GF-D8 (cell line): Measurements from ENCODE around the gene SNX7.

Source experiments
- DNase-seq: peaks from one replicate; lab custom pipeline; 2025; lab: John Stamatoyannopoulos, UW

Gene SNX7

GRCh38 chr1:98697781-98698180, 36.3 kb downstream of the SNX7 start:
- DNase-seq, result no peak

DNA sequence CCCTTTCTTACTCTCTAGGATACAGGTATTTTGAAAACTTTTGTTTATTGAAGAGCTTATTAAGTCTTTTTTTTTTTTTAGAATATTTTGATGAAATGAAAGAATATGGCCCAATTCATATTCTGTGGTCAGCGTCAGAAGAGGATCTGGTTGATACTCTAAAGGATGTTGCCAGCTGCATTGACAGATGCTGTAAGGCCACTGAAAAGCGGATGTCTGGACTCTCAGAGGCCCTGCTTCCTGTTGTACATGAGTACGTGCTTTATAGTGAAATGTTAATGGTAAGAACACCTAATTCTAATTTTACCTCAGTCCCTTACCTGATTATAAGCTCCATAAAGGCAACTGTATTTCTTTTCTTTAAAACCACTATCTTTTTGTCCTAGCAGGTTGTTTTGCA, 37.1 kb downstream of the SNX7 start:
- no peak for DNase-seq

GRCh38 chr1:98700228-98700627, 38.7 kb downstream of the SNX7 start:
- no peak for DNase-seq

- DNase-seq, result no peak
Observed at GRCh38 chr1:98702976-98703375, 41.5 kb downstream of the SNX7 start.

DNA sequence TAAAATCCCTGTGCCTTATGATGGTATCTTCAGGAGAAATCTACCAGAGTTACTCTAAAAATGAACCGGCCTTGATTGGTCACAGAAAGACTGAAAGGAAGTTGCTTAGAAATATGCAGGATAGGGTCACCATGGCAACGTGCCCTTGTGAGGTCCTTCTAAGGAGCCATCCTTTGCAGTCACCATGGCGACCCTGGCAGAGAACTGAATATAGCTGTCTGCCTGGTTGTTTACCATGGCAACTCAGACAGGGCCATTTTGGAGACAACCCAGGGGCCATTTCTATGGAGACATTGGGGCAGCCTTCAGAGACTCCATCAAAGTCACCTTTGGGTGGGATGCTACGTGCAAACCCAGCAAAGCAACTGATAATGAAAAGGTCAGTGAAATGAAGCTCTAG, 43.0 kb downstream of the SNX7 start:
- no peak for DNase-seq

GRCh38 chr1:98704971-98705370, 43.5 kb downstream of the SNX7 start:
- DNase-seq, result no peak

GRCh38 chr1:98705591-98705990, 44.1 kb downstream of the SNX7 start:
- DNase-seq, result no peak

- DNase-seq, result no peak
Observed at GRCh38 chr1:98706173-98706843, 44.8 kb downstream of the SNX7 start.

DNA sequence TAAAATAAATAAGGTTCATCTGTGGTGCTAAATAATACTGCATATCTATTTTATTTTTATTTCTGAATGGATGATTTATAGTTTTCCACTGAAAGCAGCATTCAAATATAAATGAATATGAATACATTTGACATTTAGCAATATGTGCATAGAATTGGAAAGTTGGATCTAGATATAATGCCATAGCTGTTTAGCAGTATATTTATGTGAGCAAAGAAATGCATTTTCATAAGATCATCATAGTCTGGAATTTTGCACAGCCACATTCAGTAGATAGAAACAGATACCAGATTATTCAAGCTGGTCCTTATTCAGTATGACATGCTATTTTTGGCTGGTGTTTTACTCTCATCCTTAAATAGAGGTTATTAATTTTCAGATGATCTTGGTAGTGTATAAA, 46.0 kb downstream of the SNX7 start:
- no peak for DNase-seq

- no peak for DNase-seq
Observed at GRCh38 chr1:98709906-98710305, 48.4 kb downstream of the SNX7 start.

- DNase-seq, result no peak
Observed at GRCh38 chr1:98723574-98723973, 62.1 kb downstream of the SNX7 start.

DNA sequence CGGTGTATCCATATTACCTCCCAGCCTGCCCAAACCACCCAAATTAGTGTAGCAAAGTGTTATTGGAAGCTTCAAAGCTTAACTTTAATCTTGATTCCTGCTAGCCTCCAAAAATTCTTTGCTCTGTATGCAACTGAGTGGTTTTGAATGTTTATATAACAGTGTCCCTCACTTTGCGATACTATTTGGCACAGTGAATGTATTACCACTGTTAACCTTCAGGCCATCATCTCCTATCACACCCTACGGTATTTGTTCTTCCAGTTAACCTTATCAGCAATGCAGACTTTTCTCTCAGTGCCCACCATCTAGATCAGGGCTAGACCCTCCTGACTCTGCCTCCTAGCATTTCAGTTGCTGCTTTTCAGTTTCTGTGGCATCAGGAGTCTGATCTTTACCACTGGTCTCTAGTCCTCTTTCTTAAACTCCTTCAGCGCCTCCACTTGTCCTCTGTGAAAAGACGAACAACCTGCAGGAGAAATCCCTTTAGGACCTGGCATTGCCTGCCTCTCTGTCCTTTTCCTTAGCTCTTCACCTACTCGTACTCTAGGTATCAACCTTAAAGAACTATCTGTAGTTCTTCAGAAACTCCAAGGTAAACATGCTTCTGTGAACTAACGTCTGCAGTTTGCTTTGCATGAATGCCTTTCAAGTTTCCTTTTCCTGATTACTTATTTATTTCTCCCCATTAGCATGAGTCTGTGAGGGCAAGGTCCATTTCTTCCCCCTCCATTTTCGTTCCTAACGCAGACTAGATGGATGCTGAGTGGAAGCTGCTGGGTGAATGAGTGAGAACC, 71.7 kb downstream of the SNX7 start:
- DNase-seq, result no peak

- DNase-seq, result no peak
Observed at GRCh38 chr1:98733782-98734112, 72.2 kb downstream of the SNX7 start.

DNA sequence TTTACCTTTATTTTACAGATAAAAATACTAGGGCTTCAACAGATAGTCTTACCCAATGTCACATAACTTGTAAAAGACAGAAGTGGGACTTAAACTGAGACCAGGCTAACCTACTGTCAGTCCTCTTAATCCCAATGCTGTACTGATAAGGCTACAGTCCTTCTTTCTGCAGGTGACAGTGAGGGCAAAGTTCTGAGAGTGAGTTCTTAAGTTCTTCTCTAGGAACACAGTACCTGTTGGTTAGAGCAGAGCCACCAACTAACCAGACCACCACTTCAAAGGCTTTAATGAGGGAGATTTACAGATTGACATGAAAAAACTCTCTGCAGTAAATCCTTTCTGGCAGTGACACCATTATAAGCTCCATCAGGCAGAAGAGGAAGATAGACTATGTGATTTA, 74.2 kb downstream of the SNX7 start:
- no peak for DNase-seq

DNA sequence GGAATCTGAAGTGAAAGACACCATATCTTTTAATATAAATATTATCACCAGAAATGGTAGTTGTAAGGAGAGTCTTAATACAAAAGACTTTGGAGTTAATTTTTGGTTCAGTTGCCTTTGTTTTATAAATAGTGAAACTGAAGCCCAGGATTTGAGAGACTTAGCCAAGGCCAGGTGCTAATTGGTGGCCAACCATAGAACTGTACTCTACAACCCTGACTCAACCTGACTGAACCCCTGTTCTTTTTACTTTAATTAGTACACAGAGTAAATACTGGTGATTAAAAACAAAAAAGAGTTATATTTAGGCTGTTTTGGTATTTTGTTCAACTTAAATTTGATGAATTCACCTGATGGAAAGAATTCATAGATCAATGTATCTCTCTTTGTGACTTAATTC, 76.3 kb downstream of the SNX7 start:
- no peak for DNase-seq

- DNase-seq, result no peak
Observed at GRCh38 chr1:98739762-98740161, 78.2 kb downstream of the SNX7 start.

DNA sequence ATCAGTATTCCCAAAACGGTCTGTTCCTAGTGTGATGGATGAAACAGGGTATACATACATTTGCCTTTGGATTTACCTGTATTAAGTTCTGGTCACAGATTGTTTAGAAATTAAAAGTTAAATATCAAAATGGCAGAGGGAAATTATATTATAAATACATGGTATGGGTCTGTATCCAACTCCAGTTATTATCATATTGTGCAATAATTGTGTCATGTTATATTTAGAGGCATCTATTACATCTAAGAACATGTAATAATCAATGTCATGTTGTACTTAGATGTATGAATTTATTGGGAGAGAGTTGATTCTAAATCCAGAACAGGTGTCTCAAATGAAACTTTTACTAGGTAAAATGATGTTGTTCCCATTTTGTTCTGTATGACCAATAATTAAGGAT, 79.6 kb downstream of the SNX7 start:
- DNase-seq, result no peak

DNA sequence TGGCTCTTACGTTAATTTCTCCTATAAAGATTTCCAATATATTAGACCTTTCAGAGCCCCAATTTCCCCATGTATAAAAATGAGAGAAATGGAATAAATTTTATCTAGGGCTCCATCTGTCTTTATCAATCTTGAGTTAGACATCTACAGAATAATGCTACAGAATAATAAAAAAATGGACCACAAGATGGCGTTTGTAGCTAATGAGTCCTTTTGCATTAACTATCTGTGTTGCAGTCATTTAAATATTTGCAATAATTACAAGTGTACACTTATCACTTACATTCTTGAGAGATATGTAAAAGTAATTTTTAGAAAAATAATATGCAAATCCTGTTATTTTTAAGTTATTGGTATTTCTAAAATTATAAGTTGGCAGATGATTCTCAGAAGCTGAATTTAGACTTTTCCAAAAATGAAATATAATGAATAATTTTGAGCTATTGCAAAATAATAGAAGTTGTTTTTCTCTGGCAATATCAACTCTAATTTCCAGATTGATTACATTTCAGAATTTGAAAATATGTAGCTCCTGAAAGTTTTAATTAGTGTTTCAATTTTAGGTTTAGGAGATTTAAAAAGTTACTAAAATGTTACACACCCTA, 87.7 kb downstream of the SNX7 start:
- no peak for DNase-seq

DNA sequence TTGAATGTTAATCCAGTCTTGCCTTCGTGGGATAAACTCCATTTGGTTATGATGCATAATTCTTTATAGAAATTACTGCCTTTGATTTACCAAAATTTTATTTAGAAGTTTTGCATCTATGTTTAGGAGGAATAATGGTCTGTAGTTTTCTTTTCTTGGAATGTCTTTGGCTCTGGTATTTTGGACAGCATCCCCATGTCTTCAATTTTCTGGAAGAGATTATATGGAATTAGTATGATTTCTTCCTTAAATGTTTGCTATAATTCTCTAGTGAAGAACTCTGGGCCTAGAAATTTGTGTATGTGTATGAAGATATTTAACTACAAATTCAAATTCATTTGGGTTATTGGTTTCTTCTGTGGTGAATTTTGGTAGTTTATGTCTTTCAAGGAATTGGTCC, 92.7 kb downstream of the SNX7 start:
- DNase-seq, result no peak

- DNase-seq, result no peak
Observed at GRCh38 chr1:98761219-98761865, 99.8 kb downstream of the SNX7 start.

DNA sequence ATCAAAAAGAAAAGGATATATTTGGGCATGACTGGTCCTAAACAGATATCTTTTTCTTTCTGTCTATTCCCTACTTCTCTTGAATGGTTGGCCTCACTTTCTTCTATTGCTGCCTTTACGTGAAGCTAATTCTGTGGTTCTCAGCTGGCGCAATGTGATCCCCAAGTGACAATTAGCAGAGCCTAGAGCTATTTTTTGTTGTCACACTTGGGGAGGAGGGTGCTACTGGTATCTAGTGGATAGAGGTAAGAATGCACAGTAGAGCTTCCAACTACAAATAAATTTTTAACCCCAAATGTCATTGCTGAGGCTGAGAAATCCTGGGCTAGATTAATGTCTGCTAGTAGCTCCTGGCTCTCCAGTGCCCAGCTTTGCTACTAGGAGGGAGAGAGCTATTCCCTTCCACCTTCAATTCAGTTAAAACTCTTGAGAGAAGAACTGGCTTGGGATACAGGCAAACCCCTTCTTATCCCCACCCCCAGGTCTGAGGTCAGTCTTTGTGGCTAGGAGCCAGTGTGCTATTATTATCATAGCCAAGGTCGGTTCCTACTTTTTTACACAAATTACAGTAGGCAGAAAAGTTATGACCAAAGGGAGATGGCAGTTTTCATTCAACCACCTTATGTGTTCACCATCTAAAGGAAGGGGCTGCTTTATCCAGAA, 102.1 kb downstream of the SNX7 start:
- DNase-seq, result no peak

DNA sequence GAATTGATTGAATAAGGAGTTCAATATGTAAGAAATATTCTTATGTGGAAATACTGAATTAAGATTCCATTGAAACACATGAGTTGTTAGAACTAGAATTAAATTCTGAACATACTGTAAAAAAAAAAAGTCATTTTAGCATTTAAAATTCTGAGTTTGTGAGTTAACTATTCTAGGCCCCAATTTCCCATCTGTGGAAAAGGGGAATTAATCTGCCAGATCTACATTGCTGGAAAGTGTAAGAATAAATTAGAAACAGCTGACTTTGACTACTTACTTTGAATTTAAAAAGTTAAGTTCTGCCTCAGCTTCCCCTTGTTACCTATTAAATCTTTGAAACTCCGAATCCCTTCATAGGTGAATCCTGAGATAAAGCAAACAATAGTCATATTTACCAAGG, 103.0 kb downstream of the SNX7 start:
- no peak for DNase-seq

GRCh38 chr1:98766255-98766654, 104.7 kb downstream of the SNX7 start:
- DNase-seq, result no peak
